Calu3 (cell line): Measurements from ENCODE around the gene GTF2F2. TPM values are rescaled to one million over a fixed set of nuclear protein-coding genes. Genes with fewer than 3 reads are reported as not detected.

Experiments
- BruUV-seq: library from RNA; stranded (reverse); fragments of 400-500 nt; replicated peaks from 2 replicates; lab custom pipeline; 2021; lab: Mats Ljungman, UMichigan
- CTCF ChIA-PET: fragments of 300-600 bp; sonication (Branson Sonifier 250); formaldehyde crosslinking; loops from one replicate; lab custom pipeline; 2022; ENCODE audit warnings: antibody characterized with exemption; lab: Charles Lee
- DNase-seq: peaks from one replicate; pipeline ENCODE4 v3.0.0; 2022
- H3K27ac Mint-ChIP-seq: one replicate; pipeline ENCODE4 v1.8.0; 2022; ENCODE audit warnings: mixed read lengths; ENCODE audit not compliant: unreplicated experiment
- H3K27me3 Mint-ChIP-seq: one replicate; pipeline ENCODE4 v1.8.0; 2022; ENCODE audit warnings: mixed read lengths; ENCODE audit not compliant: unreplicated experiment
- H3K36me3 Mint-ChIP-seq: one replicate; pipeline ENCODE4 v1.8.0; 2022; ENCODE audit warnings: mild to moderate bottlenecking, moderate library complexity, mixed read lengths; ENCODE audit not compliant: insufficient read depth, unreplicated experiment
- H3K4me1 Mint-ChIP-seq: one replicate; pipeline ENCODE4 v1.8.0; 2022; ENCODE audit warnings: mild to moderate bottlenecking, low read depth, mixed read lengths; ENCODE audit not compliant: unreplicated experiment
- H3K4me3 Mint-ChIP-seq: one replicate; pipeline ENCODE4 v1.8.0; 2022; ENCODE audit warnings: mild to moderate bottlenecking, low read depth, moderate library complexity, mixed read lengths; ENCODE audit not compliant: unreplicated experiment
- H3K9me3 Mint-ChIP-seq: one replicate; pipeline ENCODE4 v1.8.0; 2022; ENCODE audit warnings: low read depth, mixed read lengths; ENCODE audit not compliant: unreplicated experiment
- CTCF ChIP-seq: fragments of 200-600 bp; IDR thresholded peaks from one replicate; pipeline ENCODE4 v1.8.0; 2022; ENCODE audit warnings: antibody characterized with exemption; ENCODE audit not compliant: unreplicated experiment
- intact Hi-C: fragments of 100-400 bp; cut with micrococcal nuclease; formaldehyde crosslinking; loops from one replicate; pipeline ENCODE4 v1.10.0; 2022; ENCODE audit not compliant: unreplicated experiment
- total RNA-seq: library from RNA; stranded (reverse); gene quantifications from 2 replicates; pipeline ENCODE4 v1.2.3, GENCODE V29; 2022

The GTF2F2 gene
- total RNA-seq, 1 experiment from 2014 or later = 23.9 TPM

- H3K4me1 Mint-ChIP-seq = peaks cover 37% of the 10 kb centered on the region
- no peak overlapping the region for H3K27ac Mint-ChIP-seq
- no peak for DNase-seq
- peaks cover 8% of the 10 kb centered on the region for H3K9me3 Mint-ChIP-seq
- no peak overlapping the region for H3K4me3 Mint-ChIP-seq
- no peak for TF ChIP-seq CTCF
- no peaks in the 10 kb centered on the region for H3K27me3 Mint-ChIP-seq
- intact Hi-C loops = no loop called here
- peaks cover 13% of the 10 kb centered on the region for H3K36me3 Mint-ChIP-seq
- CTCF ChIA-PET = no interaction called here
- no TSS peak for BruUV-seq
These were observed 16.6 kb downstream of the GTF2F2 start for GRCh38 chr13:45136741-45137504.

- no peaks in the 10 kb centered on the region for H3K27me3 Mint-ChIP-seq
- intact Hi-C loops = no loop called here
- TF ChIP-seq CTCF = no peak
- peaks cover 39% of the 10 kb centered on the region for H3K4me1 Mint-ChIP-seq
- no peak for DNase-seq
- BruUV-seq = no TSS peak
- no peak overlapping the region for H3K4me3 Mint-ChIP-seq
- H3K9me3 Mint-ChIP-seq = peaks cover 5% of the 10 kb centered on the region
- no peak overlapping the region for H3K27ac Mint-ChIP-seq
- peaks cover 15% of the 10 kb centered on the region for H3K36me3 Mint-ChIP-seq
- CTCF ChIA-PET = no interaction called here
These were observed 17.2 kb downstream of the GTF2F2 start for GRCh38 chr13:45137526-45137925.

GRCh38 chr13:45138282-45138681 lies 18.0 kb downstream of the GTF2F2 start:
- no peak overlapping the region for H3K27ac Mint-ChIP-seq

GRCh38 chr13:45141369-45141768 lies 21.1 kb downstream of the GTF2F2 start:
- no peak for TF ChIP-seq CTCF
- DNase-seq = no peak
- H3K27me3 Mint-ChIP-seq = no peaks in the 10 kb centered on the region
- no peaks in the 10 kb centered on the region for H3K9me3 Mint-ChIP-seq
- CTCF ChIA-PET = no interaction called here
- peak overlapping the region; percentile 92 for H3K27ac Mint-ChIP-seq
- no TSS peak for BruUV-seq
- H3K36me3 Mint-ChIP-seq = peaks cover 19% of the 10 kb centered on the region
- intact Hi-C loops = no loop called here
- H3K4me1 Mint-ChIP-seq = peaks cover 59% of the 10 kb centered on the region
- no peak overlapping the region for H3K4me3 Mint-ChIP-seq

More at GRCh38 chr13:45138282-45138681, 18.0 kb downstream of the GTF2F2 start:
- intact Hi-C loops = no loop called here
- DNase-seq = no peak
- BruUV-seq = no TSS peak
- H3K4me1 Mint-ChIP-seq = peaks cover 45% of the 10 kb centered on the region
- no peaks in the 10 kb centered on the region for H3K9me3 Mint-ChIP-seq
- CTCF ChIA-PET = no interaction called here
- H3K36me3 Mint-ChIP-seq = peaks cover 19% of the 10 kb centered on the region
- H3K4me3 Mint-ChIP-seq = peak overlapping the region; percentile 12
- no peaks in the 10 kb centered on the region for H3K27me3 Mint-ChIP-seq
- no peak for TF ChIP-seq CTCF
